ENCODE data around the gene C1QBP. TPM values are rescaled to one million over a fixed set of nuclear protein-coding genes. Genes with fewer than 3 reads are reported as not detected.

C1QBP gene
- polyA plus RNA-seq, 1 donor from 2014 or later = 247 TPM

DNA sequence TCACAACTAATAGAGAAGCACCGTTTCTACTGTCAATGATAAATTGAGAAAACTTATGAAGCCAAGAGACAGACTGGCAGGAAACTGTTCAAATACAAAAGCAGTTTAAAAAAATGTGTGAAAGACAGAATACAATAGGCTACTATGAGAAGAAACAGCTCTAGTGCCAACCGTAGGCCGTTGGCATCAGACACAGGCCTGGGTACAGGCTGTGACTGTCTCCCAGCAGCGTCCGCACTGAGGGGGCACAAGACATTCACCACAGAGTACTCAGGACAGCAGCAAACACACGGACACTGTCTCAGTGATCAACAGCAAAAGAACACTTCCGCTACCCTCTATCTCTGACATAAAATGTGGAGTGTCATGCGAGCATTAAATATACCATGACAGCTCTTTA is 7.8 kb upstream of the C1QBP start:
- TF ChIP-seq MXI1 (conservative IDR thresholded peaks at IDR 0.05; ENCODE audit: poor library complexity, severe bottlenecking) = no peak
- no peak for TF ChIP-seq RAD21 (conservative IDR thresholded peaks at IDR 0.05)
- TF ChIP-seq EP300 (conservative IDR thresholded peaks at IDR 0.05; ENCODE audit: poor library complexity, severe bottlenecking) = no peak
- TF ChIP-seq, protein P1, sequence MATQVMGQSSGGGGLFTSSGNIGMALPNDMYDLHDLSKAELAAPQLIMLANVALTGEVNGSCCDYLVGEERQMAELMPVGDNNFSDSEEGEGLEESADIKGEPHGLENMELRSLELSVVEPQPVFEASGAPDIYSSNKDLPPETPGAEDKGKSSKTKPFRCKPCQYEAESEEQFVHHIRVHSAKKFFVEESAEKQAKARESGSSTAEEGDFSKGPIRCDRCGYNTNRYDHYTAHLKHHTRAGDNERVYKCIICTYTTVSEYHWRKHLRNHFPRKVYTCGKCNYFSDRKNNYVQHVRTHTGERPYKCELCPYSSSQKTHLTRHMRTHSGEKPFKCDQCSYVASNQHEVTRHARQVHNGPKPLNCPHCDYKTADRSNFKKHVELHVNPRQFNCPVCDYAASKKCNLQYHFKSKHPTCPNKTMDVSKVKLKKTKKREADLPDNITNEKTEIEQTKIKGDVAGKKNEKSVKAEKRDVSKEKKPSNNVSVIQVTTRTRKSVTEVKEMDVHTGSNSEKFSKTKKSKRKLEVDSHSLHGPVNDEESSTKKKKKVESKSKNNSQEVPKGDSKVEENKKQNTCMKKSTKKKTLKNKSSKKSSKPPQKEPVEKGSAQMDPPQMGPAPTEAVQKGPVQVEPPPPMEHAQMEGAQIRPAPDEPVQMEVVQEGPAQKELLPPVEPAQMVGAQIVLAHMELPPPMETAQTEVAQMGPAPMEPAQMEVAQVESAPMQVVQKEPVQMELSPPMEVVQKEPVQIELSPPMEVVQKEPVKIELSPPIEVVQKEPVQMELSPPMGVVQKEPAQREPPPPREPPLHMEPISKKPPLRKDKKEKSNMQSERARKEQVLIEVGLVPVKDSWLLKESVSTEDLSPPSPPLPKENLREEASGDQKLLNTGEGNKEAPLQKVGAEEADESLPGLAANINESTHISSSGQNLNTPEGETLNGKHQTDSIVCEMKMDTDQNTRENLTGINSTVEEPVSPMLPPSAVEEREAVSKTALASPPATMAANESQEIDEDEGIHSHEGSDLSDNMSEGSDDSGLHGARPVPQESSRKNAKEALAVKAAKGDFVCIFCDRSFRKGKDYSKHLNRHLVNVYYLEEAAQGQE (IDR thresholded peaks at IDR 0.05; ENCODE audit: borderline replicate concordance) = no peak
- no peak for TF ChIP-seq SMC3 (conservative IDR thresholded peaks at IDR 0.05; ENCODE audit: poor library complexity)
- no peak for TF ChIP-seq POLR2AphosphoS5 (IDR thresholded peaks at IDR 0.05)
- TF ChIP-seq, protein P2, sequence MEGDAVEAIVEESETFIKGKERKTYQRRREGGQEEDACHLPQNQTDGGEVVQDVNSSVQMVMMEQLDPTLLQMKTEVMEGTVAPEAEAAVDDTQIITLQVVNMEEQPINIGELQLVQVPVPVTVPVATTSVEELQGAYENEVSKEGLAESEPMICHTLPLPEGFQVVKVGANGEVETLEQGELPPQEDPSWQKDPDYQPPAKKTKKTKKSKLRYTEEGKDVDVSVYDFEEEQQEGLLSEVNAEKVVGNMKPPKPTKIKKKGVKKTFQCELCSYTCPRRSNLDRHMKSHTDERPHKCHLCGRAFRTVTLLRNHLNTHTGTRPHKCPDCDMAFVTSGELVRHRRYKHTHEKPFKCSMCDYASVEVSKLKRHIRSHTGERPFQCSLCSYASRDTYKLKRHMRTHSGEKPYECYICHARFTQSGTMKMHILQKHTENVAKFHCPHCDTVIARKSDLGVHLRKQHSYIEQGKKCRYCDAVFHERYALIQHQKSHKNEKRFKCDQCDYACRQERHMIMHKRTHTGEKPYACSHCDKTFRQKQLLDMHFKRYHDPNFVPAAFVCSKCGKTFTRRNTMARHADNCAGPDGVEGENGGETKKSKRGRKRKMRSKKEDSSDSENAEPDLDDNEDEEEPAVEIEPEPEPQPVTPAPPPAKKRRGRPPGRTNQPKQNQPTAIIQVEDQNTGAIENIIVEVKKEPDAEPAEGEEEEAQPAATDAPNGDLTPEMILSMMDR (IDR thresholded peaks at IDR 0.05; ENCODE audit: poor library complexity, severe bottlenecking) = no peak
- TF ChIP-seq EZH2 (IDR thresholded peaks at IDR 0.05; ENCODE audit: borderline replicate concordance, insufficient read depth, low read length, poor library complexity, severe bottlenecking) = no peak
- TF ChIP-seq TAF1 (IDR thresholded peaks at IDR 0.05; ENCODE audit: low read depth) = no peak
- Histone ChIP-seq H3K36me3 (ENCODE audit: insufficient read depth, low read length) (no peaks in the 10 kb centered on the region), H3K4me3 (ENCODE audit: low read length) (no peak overlapping the region), H3K79me2 (replicated peaks; ENCODE audit: insufficient read depth, low read length) (no peaks in the 10 kb centered on the region), H2AFZ (ENCODE audit: low read depth, low read length) (no peak overlapping the region), H3K9me2 (ENCODE audit: insufficient read depth, low read length) (no peaks in the 10 kb centered on the region), H4K20me1 (ENCODE audit: insufficient read depth) (no peaks in the 10 kb centered on the region), H3K9ac (ENCODE audit: low read length) (no peak overlapping the region), H3K9me3 (ENCODE audit: low read length) (no peaks in the 10 kb centered on the region), H3K27ac (ENCODE audit: low read length) (no peak overlapping the region), H3F3A (ENCODE audit: insufficient read depth, low read length, poor library complexity, severe bottlenecking) (no peaks in the 10 kb centered on the region), H3K4me2 (ENCODE audit: low read length) (no peak overlapping the region), H3K27me3 (ENCODE audit: insufficient read depth, low read depth, low read length) (no peaks in the 10 kb centered on the region)

DNA sequence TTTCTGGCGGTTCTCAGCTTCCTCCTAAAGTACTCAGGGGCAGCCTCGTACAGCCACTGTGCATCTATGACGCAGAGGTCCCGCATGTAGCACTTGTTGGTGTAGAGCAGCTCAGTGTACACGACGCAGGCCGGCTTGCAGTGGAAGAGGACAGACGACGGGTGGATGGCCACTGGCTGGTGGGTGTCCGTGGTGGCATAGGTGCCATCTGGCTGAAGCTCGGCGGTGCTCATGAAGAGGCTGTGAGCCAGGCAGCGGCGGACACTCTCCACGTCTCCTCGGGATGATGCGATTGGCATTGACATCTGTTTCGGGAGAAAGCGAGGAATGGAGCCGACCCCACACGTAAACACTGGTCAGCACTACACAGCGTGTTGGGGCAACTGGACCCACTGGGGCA is 5.3 kb upstream of the C1QBP start:
- Histone ChIP-seq H3K9me2 (ENCODE audit: insufficient read depth, low read length) (no peaks in the 10 kb centered on the region), H3K79me2 (replicated peaks; ENCODE audit: insufficient read depth, low read length) (no peaks in the 10 kb centered on the region), H3F3A (ENCODE audit: insufficient read depth, low read length, poor library complexity, severe bottlenecking) (no peaks in the 10 kb centered on the region), H3K27me3 (ENCODE audit: insufficient read depth, low read depth, low read length) (no peaks in the 10 kb centered on the region), H3K9ac (ENCODE audit: low read length) (no peak overlapping the region), H3K4me3 (ENCODE audit: low read length) (no peak overlapping the region), H2AFZ (ENCODE audit: low read depth, low read length) (no peak overlapping the region), H4K20me1 (ENCODE audit: insufficient read depth) (no peaks in the 10 kb centered on the region), H3K36me3 (ENCODE audit: insufficient read depth, low read length) (no peaks in the 10 kb centered on the region), H3K4me2 (ENCODE audit: low read length) (no peak overlapping the region), H3K27ac (ENCODE audit: low read length) (no peak overlapping the region), H3K9me3 (ENCODE audit: low read length) (no peaks in the 10 kb centered on the region)
- TF ChIP-seq EZH2 (IDR thresholded peaks at IDR 0.05; ENCODE audit: borderline replicate concordance, insufficient read depth, low read length, poor library complexity, severe bottlenecking) = no peak
- TF ChIP-seq RAD21 (conservative IDR thresholded peaks at IDR 0.05) = no peak

DNA sequence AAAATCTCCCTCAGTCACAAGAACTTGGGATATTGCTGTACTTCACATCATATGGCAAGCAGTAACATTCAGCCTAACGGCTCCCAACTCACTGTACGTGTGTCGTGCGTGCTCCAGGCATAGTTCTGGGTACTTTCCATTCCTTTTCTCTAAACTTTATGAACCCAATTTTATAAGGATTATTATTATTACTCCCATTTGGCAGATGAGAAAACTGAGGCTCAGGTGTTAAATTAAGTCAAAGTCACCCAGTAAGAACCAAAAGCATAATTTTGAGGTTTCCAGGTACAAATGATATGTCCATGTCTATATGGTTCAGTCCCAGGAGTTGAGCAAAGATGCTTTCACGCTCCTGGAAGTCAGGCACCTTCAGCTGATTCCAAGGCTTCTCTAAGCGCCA is 4.8 kb upstream of the C1QBP start:
- H3K9ac ChIP-seq (ENCODE audit: low read length) = no peak overlapping the region
- no peaks in the 10 kb centered on the region for H3K9me3 ChIP-seq (ENCODE audit: low read length)
- H3K79me2 ChIP-seq (replicated peaks; ENCODE audit: insufficient read depth, low read length) = peaks cover under 1% of the 10 kb centered on the region
- no peaks in the 10 kb centered on the region for H3K36me3 ChIP-seq (ENCODE audit: insufficient read depth, low read length)
- TF ChIP-seq, protein P2 (IDR thresholded peaks at IDR 0.05; ENCODE audit: poor library complexity, severe bottlenecking) = no peak
- TF ChIP-seq EZH2 (IDR thresholded peaks at IDR 0.05; ENCODE audit: borderline replicate concordance, insufficient read depth, low read length, poor library complexity, severe bottlenecking) = no peak
- no peak overlapping the region for H2AFZ ChIP-seq (ENCODE audit: low read depth, low read length)
- H3F3A ChIP-seq (ENCODE audit: insufficient read depth, low read length, poor library complexity, severe bottlenecking) = no peaks in the 10 kb centered on the region
- H3K4me2 ChIP-seq (ENCODE audit: low read length) = no peak overlapping the region
- H3K27me3 ChIP-seq (ENCODE audit: insufficient read depth, low read depth, low read length) = no peaks in the 10 kb centered on the region
- H4K20me1 ChIP-seq (ENCODE audit: insufficient read depth) = no peaks in the 10 kb centered on the region
- H3K27ac ChIP-seq (ENCODE audit: low read length) = no peak overlapping the region
- H3K9me2 ChIP-seq (ENCODE audit: insufficient read depth, low read length) = no peaks in the 10 kb centered on the region
- H3K4me3 ChIP-seq (ENCODE audit: low read length) = no peak overlapping the region

All from neural cell (in vitro differentiated cells).